ENCODE results near the gene MYO1B. TPM values are rescaled to one million over a fixed set of nuclear protein-coding genes. Genes with fewer than 3 reads are reported as not detected.

The MYO1B gene
- total and polyA plus RNA-seq, 2 of the 4 experiments (the other 2 are of a cell fraction), result 57.2 to 116 TPM

GRCh38 chr2:191263050-191263449 lies 17.8 kb downstream of the MYO1B start:
- H4K20me1 ChIP-seq (ENCODE audit: insufficient read depth, low read length), result peaks cover 78% of the 10 kb centered on the region
- no peaks in the 10 kb centered on the region for H3K27me3 ChIP-seq (ENCODE audit: control insufficient read depth, insufficient read depth, low read length)
- no peak overlapping the region for H3K27ac ChIP-seq (ENCODE audit: insufficient read depth, low read length)
- no peak overlapping the region for H4K5ac ChIP-seq (ENCODE audit: low read depth, low read length)
- H2AK5ac ChIP-seq (ENCODE audit: low read depth, low read length), result no peak overlapping the region
- H2AFZ ChIP-seq (replicated peaks; ENCODE audit: low read length, poor library complexity), result no peak overlapping the region
- H2BK20ac ChIP-seq (ENCODE audit: low read depth, low read length), result no peak overlapping the region; the same call in 1 of the 2 replicates
- peak overlapping the region; percentile 39; the same call in 1 of the 2 replicates for H3K23ac ChIP-seq (ENCODE audit: low read depth, low read length)
- no peak overlapping the region for H3K9ac ChIP-seq (ENCODE audit: low read depth, low read length)
- in situ Hi-C loops (cut with MboI; ENCODE audit: low sequenced_read_pairs), result no loop called here
- no peak overlapping the region for H2BK15ac ChIP-seq (ENCODE audit: low read depth, low read length)
- dilution Hi-C loops (cut with HindIII; ENCODE audit: low sequenced_read_pairs, unreplicated experiment), result no loop called here
- intact Hi-C loops (cut with micrococcal nuclease), result loop anchor here (5.0 kb wide), 1 partner anchor 34 kb away; no protein-coding TSS in a partner anchor
- WGBS, 2 experiments (ENCODE audit: extremely low coverage in 2 of 2, insufficient read length in 1 of 2), result no CpG with 5 or more reads among the region's 2 CpGs
- H3K4me2 ChIP-seq (ENCODE audit: low read depth, low read length), result peak overlapping the region; percentile 44; the same call in 1 of the 2 replicates
- H4K8ac ChIP-seq (ENCODE audit: low read depth in 2 of 2, low read length in 2 of 2), result peak overlapping the region in 1 of 2 experiments; percentile 33; a peak in 1 of 4 replicates
- POLR2A ChIA-PET (ENCODE audit: unreplicated experiment), result no interaction called here
- no peak overlapping the region for H3K4me3 ChIP-seq (ENCODE audit: insufficient read depth, low read depth, low read length)
- peak overlapping the region; percentile 40; the same call in 1 of the 2 replicates for H3K4ac ChIP-seq (ENCODE audit: low read depth, low read length)
- H3K56ac ChIP-seq (ENCODE audit: extremely low read depth, insufficient read depth, low read length), result no peak overlapping the region
- ATAC-seq (ENCODE audit: low read depth) (no peak), DNase-seq (no peak)
- H3K14ac ChIP-seq (replicated peaks; ENCODE audit: low read depth, low read length), result peak overlapping the region; percentile 42
- no peak overlapping the region for H2AK9ac ChIP-seq (replicated peaks; ENCODE audit: low read depth, low read length, poor library complexity)
- H3K9me3 ChIP-seq (ENCODE audit: control insufficient read depth, insufficient read depth, low read length), result no peaks in the 10 kb centered on the region
- no peak overlapping the region for H4K91ac ChIP-seq (ENCODE audit: insufficient read depth, low read depth, low read length)
- peak overlapping the region; percentile 59 for H2BK5ac ChIP-seq (ENCODE audit: low read depth, low read length, poor library complexity, severe bottlenecking)
- peaks cover 35 to 72% of the 10 kb centered on the region in 2 experiments for H3K79me1 ChIP-seq (ENCODE audit: low read depth in 1 of 2, low read length in 2 of 2)
- no peak overlapping the region for H2BK120ac ChIP-seq (ENCODE audit: low read depth, low read length)
- CTCF ChIA-PET, result no interaction called here
- H3K9me1 ChIP-seq (ENCODE audit: insufficient read depth, low read length), result peaks cover 36% of the 10 kb centered on the region
- TF ChIP-seq NFE2L2 (IDR thresholded peaks at IDR 0.05; ENCODE audit: low read depth, low read length) (no peak), SMC3 (IDR thresholded peaks at IDR 0.05; ENCODE audit: low read depth, low read length) (no peak)
- TF ChIP-seq, protein P1, sequence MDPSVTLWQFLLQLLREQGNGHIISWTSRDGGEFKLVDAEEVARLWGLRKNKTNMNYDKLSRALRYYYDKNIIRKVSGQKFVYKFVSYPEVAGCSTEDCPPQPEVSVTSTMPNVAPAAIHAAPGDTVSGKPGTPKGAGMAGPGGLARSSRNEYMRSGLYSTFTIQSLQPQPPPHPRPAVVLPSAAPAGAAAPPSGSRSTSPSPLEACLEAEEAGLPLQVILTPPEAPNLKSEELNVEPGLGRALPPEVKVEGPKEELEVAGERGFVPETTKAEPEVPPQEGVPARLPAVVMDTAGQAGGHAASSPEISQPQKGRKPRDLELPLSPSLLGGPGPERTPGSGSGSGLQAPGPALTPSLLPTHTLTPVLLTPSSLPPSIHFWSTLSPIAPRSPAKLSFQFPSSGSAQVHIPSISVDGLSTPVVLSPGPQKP (IDR thresholded peaks at IDR 0.05; ENCODE audit: borderline replicate concordance, low read depth, low read length), result no peak
- H3K36me3 ChIP-seq (ENCODE audit: control insufficient read depth, insufficient read depth, low read length), result no peaks in the 10 kb centered on the region
- BruUV-seq (replicated peaks), result no TSS peak
- no peak overlapping the region; the same call in 1 of the 2 replicates for H3K18ac ChIP-seq (ENCODE audit: low read depth, low read length)
- H3K4me1 ChIP-seq (ENCODE audit: control insufficient read depth, insufficient read depth, low read length), result peaks cover 31% of the 10 kb centered on the region

Measured in IMR-90 (cell line).